HUES48 (cell line): Measurements from ENCODE around the gene CYBC1.
"Not testable (repeated sequence)": the region's sequence is repeated elsewhere in the genome, so short reads cannot be mapped to it uniquely, and the experiment has no call there.

Experiments used
- H3K27ac ChIP-seq: one replicate; pipeline ENCODE4 v1.7.0; 2013; ENCODE audit warnings: low read depth, low read length, inconsistent platforms
- H3K27me3 ChIP-seq: 2 replicates; pipeline ENCODE4 v1.6.1; 2013; ENCODE audit warnings: mild to moderate bottlenecking, low read length; ENCODE audit not compliant: control insufficient read depth, insufficient read depth
- H3K36me3 ChIP-seq: 2 replicates; pipeline ENCODE4 v1.6.1; 2013; ENCODE audit warnings: low read length; ENCODE audit not compliant: control insufficient read depth, insufficient read depth
- H3K4me1 ChIP-seq: 2 replicates; pipeline ENCODE4 v1.6.1; 2013; ENCODE audit warnings: mild to moderate bottlenecking, low read length; ENCODE audit not compliant: control insufficient read depth, insufficient read depth
- H3K4me3 ChIP-seq: 2 replicates; pipeline ENCODE4 v1.5.1; 2013; ENCODE audit warnings: mild to moderate bottlenecking, low read depth, low read length
- H3K9ac ChIP-seq: 2 replicates; pipeline ENCODE4 v1.6.1; 2013; ENCODE audit warnings: mild to moderate bottlenecking, low read depth, low read length, moderate library complexity
- H3K9me3 ChIP-seq: 2 replicates; pipeline ENCODE4 v1.6.1; 2013; ENCODE audit warnings: low read length; ENCODE audit not compliant: control insufficient read depth, insufficient read depth

The CYBC1 gene

DNA sequence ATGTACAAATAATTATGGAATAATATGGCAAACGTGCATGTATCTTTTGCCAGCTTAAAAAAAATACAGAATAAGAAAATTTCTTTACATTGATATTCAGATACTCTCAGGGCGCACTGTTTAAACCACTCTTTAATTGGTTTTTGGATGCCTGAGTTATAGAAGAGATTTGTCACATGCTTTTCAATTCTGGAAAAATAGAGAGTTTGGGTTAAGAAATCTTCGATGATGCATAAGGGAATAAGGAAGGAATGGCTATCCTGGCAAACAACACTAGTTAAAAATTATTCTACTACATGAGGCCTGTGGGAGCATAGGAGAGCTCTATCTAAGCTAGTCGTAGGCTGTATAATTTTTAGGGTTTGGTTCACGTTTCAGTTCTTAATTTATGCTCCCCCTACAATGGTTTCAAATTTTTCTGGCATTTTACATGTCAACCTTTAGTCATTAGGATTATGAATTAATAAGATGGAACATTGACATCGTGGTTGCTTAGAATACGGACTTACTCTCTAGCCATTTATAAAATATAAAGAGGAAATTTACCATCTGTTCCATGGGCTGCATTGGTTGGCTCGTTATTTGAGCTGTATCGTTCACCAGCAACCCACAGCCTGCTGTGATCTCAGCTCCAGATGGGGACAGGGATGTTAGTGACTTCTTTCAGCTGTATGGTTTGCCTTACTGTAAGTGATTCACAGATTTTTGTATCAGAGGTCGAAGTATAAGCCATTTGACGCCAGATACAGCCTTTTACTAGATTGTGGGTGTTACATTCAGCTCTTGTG, 23.9 kb upstream of the CYBC1 start:
- peaks cover 55% of the 10 kb centered on the region for H3K36me3 ChIP-seq
- H3K9ac ChIP-seq = no peak overlapping the region
- H3K4me3 ChIP-seq = no peak overlapping the region
- no peak overlapping the region for H3K27ac ChIP-seq
- no peaks in the 10 kb centered on the region for H3K4me1 ChIP-seq
- no peaks in the 10 kb centered on the region for H3K27me3 ChIP-seq
- H3K9me3 ChIP-seq = no peaks in the 10 kb centered on the region

DNA sequence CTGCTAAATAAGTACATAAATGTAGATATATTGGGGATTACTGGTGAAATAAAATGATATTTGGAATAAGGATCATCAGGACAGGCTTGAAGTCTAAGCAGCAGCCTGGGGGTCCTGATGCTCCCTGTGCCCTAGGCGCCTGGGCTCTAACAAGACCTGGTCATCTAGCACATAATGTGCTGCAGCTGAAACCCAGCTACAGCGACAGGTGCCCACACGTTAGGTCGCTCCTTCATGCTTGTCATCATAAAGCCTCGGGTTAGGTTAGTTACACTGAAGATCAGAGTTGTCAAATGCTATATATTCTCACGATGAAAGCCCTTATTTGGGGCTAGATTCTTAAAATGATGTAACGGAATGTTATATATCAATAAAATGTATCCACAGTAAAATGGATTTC, 19.5 kb upstream of the CYBC1 start:
- peaks cover 57% of the 10 kb centered on the region for H3K36me3 ChIP-seq
- H3K9ac ChIP-seq = no peak overlapping the region
- no peaks in the 10 kb centered on the region for H3K9me3 ChIP-seq
- H3K4me1 ChIP-seq = no peaks in the 10 kb centered on the region
- H3K27me3 ChIP-seq = no peaks in the 10 kb centered on the region
- no peak overlapping the region for H3K27ac ChIP-seq
- H3K4me3 ChIP-seq = no peak overlapping the region

DNA sequence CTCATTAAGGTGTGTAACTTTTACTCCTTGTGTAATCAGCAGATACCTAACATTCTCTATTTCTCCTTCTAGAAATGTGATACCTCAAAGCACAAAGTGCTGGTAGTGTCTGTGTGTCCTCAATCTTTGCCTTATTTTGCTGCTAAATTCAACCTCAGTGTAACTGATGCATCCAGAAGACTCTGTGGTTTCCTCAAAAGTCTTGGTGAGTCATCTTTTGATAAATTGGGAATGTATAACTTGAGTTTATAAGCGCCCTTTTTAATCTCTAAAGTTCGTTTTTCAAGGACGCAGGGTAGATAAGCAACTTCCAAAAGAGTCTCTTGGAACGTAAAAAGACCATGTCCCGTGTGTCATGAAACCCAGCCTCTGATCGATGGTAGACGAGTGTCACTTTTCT, 18.1 kb upstream of the CYBC1 start:
- Histone ChIP-seq H3K36me3 (peaks cover 57% of the 10 kb centered on the region), H3K9ac (no peak overlapping the region), H3K9me3 (no peaks in the 10 kb centered on the region), H3K4me1 (no peaks in the 10 kb centered on the region), H3K4me3 (no peak overlapping the region), H3K27ac (no peak overlapping the region), H3K27me3 (no peaks in the 10 kb centered on the region)

DNA sequence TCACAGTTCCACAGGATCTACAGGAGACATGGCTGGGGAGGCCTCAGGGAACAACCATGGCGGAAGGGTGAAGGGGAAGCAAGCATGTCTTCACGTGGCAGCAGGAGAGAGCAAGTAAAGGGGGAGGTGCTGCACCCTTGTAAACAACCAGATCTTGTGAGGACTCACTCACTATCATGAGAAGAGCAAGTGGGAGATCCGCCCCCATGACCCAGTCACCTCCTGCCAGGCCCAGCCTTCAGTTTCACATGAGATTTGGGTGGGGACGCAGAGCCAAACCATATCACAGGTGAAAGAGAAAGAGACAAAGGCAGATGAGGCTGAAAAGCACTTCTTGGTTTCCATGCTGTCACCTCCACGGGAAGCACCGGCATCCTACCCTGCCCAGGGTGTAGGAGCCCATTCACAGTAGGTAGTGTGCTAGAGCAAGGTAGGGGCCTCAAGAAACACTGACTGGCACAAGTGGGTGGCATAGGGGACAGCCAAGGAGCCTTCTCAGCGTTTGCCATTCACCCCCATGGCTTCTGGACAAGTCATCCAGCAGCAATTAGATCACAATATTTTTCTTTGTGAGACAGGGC, 14.6 kb upstream of the CYBC1 start:
- H3K36me3 ChIP-seq = peaks cover 76% of the 10 kb centered on the region
- no peak overlapping the region for H3K9ac ChIP-seq

DNA sequence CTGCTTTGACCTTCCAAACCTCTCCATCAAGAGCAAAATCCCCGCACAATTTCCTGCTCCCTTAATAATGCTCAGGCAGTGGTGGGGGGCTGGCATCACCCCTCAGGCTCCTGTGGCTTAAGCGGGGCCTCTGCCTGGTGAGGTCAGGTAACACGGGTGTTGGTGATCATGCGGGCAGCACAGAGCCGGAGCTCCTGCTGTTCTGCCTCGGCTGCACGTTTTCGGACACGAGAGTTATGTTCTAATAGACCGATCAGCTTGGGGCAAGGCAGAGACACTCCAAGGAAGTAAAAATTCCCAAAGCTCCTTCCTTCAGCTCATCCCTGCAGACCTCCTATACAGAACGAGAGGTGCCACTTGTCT, 14.0 kb upstream of the CYBC1 start:
- Histone ChIP-seq H3K27ac (no peak overlapping the region), H3K36me3 (peaks cover 75% of the 10 kb centered on the region), H3K9me3 (no peaks in the 10 kb centered on the region), H3K9ac (no peak overlapping the region), H3K4me1 (no peaks in the 10 kb centered on the region), H3K4me3 (no peak overlapping the region), H3K27me3 (no peaks in the 10 kb centered on the region)

More for the DNA sequence above, 14.6 kb upstream of the CYBC1 start:
- Histone ChIP-seq H3K27me3 (no peaks in the 10 kb centered on the region), H3K9me3 (no peaks in the 10 kb centered on the region), H3K27ac (no peak overlapping the region), H3K4me1 (no peaks in the 10 kb centered on the region), H3K4me3 (no peak overlapping the region)

DNA sequence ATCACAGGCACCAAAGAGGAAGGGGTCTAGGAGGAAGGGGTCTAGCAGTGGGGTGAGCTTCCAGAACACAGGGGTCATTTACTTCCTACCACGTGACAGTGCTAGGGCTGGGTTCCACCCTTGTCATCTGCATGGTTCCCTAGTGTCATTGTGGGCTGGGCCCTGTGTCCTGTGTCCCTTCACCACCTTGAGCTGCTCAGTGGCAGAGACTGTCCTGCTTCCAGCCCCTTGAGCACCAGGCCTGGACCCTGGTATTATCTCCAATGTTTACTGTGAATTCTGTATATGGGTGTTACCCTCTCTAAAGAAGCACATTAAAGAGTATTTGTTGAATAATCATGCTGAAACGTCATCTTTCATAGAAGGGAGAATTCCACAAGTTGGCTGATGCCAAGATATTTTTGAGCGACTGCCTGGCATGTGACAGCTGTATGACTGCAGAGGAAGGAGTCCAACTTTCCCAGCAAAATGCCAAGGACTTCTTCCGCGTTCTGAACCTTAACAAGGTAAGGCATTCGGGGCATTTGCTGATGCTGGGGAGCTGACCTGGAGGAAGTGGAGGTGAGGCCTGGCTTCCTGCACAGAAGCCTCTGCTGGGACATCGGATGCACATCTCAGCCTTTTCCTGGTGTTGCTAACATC, 13.5 kb upstream of the CYBC1 start:
- H3K4me3 ChIP-seq = no peak overlapping the region
- no peak overlapping the region for H3K9ac ChIP-seq
- no peaks in the 10 kb centered on the region for H3K27me3 ChIP-seq
- H3K4me1 ChIP-seq = no peaks in the 10 kb centered on the region
- H3K27ac ChIP-seq = no peak overlapping the region
- no peaks in the 10 kb centered on the region for H3K9me3 ChIP-seq
- peaks cover 70% of the 10 kb centered on the region for H3K36me3 ChIP-seq

DNA sequence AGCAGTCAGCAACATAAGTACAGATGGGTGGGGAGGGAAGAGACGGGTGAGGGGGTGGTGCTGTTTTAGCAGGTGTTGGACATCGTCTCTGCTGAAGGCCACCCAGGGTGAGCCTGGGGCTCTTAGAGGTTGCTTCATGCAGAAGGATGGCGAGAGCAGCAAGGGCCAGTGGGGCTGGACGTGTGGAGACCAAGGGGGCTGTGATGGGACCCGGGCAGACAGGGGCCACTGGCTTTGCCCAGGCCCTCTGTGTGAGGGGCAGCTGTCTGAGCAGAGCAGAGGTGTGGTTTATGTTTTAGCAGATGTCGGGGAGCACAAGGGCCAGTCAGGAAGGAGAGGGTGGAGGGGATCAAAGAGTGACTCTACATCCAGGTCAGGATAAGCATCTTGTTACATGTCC, 12.8 kb upstream of the CYBC1 start:
- Histone ChIP-seq H3K4me1 (no peaks in the 10 kb centered on the region), H3K9me3 (no peaks in the 10 kb centered on the region), H3K27me3 (no peaks in the 10 kb centered on the region), H3K27ac (no peak overlapping the region), H3K36me3 (peaks cover 64% of the 10 kb centered on the region), H3K9ac (no peak overlapping the region), H3K4me3 (no peak overlapping the region)

DNA sequence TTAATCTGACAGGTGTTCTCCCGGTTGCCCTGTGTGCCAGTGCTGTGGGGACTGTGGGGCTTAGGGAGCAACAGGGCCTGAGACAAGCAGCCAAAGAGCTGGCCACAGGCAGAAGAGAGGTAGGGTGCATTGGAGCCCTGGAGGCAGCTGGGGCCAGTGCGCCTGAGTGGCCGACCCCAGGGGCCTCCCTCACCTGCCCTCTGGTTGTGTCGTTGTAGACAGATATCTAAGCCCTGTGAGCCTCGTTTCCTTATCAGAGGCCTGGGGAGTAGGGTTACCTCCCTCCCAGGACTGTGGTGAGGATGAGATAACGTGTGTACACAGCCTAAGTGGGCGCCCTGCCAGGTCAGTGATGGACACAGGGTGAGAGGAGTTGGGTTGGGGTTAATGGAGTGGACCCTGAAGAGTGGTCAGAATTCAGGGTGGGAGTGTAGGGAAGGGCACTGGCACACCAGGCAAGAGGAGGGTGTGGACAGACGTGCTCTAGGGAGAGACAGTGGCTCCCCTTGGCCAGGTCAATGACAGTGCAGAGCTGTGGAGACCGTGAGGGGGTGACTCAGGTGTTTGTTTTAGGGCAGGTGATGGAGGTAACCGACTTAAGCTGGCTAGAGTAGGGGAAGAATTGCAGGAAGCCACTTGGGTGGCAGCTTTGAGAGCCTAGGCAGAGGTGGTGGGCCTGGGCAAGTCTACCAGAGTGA, 11.4 kb upstream of the CYBC1 start:
- Histone ChIP-seq H3K9me3 (no peaks in the 10 kb centered on the region), H3K27me3 (no peaks in the 10 kb centered on the region), H3K36me3 (peaks cover 62% of the 10 kb centered on the region), H3K27ac (no peak overlapping the region), H3K4me1 (peaks cover 5% of the 10 kb centered on the region; the same call in 1 of the 2 replicates), H3K4me3 (no peak overlapping the region), H3K9ac (no peak overlapping the region)

DNA sequence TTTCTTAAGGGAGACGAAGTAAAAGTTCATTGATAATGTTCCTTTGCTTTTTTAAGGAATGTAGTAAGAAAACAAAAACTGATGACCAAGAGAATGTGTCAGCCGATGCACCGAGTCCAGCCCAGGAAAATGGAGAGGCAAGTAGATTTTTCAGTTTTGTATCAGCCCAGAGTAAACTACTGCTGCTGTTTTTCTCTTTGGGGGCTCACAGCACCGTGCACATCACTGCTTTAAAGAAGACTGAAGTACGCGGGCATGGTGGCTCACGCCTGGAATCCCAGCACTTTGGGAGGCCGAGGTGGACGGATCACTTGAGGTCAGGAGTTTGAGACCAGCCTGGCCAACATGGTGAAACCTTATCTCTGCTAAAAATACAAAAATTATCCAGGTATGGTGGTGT, 9.4 kb upstream of the CYBC1 start:
- not testable (repeated sequence) for H3K27me3 ChIP-seq, H3K4me1 ChIP-seq, H3K27ac ChIP-seq, H3K9ac ChIP-seq, H3K9me3 ChIP-seq, H3K4me3 ChIP-seq
- peaks cover 46% of the 10 kb centered on the region for H3K36me3 ChIP-seq

DNA sequence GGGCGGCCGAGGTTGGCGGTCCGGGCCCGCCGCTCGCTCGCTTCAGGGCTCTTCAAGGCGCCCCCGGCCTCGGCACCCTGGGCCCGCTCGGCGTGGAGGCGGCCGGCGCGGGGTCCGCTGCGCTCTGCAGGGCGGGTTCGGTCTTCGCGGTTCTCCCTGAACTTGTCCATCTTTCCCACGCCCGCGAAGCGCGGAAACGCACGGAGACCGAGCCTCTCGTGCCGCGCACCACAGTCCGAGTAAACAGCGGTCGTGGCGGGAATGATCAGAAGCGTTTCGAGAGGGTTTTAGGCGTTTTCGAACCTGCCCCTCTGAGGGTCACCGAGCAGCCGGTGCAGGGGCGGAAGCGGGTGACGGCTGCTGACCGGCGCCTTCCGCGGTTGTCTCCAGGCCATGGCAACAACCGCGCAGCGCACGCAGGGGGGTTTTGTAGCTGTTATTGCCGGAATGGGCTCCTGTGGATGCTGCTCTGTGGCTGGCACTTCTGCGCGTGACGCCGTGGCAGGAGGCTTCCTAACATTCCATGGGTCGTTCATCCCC, 8.4 kb upstream of the CYBC1 start:
- Histone ChIP-seq H3K9me3 (no peaks in the 10 kb centered on the region), H3K27me3 (no peaks in the 10 kb centered on the region), H3K4me1 (peaks cover 5% of the 10 kb centered on the region; the same call in 1 of the 2 replicates), H3K4me3 (peak overlapping the region; percentile 94), H3K27ac (peak overlapping the region; percentile 37), H3K36me3 (peaks cover 37% of the 10 kb centered on the region), H3K9ac (peak overlapping the region; percentile 56)
